ENCODE data around the gene ACE2.
"Not testable (repeated sequence)": the region's sequence is repeated elsewhere in the genome, so short reads cannot be mapped to it uniquely, and the experiment has no call there.

ACE2 gene

DNA sequence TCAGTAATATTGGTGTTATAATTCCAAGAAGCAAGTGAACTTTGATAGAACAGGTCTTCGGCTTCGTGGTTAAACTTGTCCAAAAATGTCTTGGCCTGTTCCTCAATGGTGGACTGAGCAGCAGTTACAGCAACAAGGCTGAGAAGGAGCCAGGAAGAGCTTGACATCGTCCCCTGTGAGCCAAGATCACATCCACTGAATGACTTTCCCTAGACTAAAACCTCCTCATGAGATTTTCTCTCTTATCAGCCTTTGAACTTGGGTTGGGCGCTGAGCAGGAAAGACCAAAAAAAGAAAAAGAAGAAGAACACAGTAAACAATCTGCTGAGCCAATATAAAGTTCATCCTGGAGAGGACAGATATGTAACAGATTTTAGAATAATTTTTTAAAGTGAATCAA lies at the start of gene ACE2:
Gene ACE2, minus strand, starts transcription at position 216 of the 400 bp plus-strand sequence. Its CDS starts 49 bp downstream, at position 167.
- no peak for DNase-seq

GRCh38 chrX:15647510-15647909 lies 46.8 kb upstream of the ACE2 start:
- DNase-seq: not testable (repeated sequence)

- no peak for DNase-seq
These were observed 45.8 kb upstream of the ACE2 start for GRCh38 chrX:15646543-15646942.

DNA sequence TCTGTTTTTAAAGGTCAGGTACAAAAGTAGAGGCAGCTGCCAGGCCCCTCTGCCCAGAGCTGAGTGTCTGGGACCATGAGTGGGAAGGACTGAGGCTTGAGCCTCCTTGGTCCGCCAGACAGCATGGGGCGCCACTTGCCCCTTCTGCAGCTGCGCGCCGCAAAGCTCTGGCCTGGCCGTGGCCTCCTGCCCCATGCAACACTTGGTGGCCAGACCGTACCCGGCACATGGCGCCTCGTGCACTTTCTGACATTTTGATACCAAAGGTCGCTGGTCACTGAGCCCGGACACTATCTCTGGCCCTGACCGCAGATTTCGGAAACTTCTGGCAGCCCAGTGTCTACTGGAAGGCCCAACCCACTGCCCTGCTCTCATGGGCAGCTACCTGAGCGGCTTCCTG lies 45.3 kb upstream of the ACE2 start:
- no peak for DNase-seq

DNA sequence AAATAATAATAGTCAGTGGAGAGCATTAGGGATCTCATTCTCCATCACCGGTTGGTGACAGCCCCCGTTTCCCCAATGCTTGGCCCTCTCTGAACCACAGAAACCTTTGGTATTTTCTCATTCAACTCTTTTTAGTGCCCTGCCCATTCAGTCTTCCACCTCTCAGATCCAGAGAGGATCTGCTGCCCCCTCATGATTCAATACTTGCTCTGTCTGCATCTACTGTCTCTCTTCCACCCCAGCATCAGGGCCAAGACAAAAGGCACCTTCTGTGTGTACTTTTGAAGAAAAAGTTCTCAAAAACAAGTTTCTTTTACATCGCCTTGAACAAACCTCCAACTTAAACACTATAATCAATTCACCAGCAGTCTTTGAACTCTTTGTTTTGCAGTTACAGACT lies 44.5 kb upstream of the ACE2 start:
- DNase-seq: no peak

GRCh38 chrX:15644560-15644872 lies 43.8 kb upstream of the ACE2 start:
- DNase-seq: no peak

DNA sequence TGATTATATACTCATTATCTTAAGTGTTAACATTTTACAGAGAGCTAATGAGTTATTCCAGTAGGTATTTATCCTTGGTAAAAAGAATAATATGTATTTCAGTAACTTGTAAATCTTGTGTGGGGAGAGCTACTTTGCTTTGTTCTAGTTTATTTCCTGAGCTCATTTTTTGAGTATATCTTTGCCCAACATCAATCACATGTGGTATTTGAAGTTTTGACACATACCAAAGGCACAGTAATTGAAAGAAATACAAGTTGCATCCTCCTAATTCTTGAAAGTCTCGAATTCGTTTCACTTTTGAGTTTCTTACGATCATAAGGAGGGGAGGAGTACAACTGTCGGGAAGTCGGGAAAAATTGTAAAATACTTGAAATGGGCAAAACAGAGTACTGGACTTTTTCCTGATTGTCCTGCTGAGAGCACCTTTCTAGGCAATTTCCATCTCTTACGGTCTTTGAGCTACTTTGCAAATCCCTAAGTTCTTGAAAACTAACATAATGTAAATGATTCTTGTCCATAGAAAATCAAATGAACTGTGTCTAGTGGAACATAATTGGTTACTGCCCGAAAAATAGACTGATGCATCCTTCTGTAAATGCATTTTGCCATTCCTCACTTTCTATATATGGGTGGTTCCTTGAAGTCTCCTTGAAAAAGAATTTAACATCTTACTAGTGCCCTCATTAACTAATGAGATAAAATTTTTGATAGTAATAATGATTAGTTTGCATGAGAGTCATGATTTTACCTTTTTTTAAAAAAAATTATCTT lies 43.2 kb upstream of the ACE2 start:
- no peak for DNase-seq

DNA sequence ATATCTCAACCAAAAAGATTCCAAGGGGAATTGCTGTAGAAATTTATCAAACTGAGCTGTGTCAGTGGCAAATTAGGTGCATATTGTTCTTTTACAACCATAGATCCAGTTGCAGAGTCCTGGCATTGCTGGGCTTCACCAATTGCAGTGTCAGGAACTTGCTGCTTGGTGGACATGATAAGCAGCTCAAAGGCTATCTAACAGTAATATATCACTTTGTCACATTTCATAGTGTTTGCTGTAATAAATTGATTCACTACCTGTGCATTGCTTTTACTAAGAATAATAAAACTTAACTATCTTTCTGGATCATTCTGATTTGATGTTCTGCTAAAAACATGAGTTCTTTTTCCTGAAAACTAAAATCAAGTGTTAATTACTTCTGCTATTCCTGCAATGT lies 30.9 kb upstream of the ACE2 start:
- no peak for DNase-seq

- DNase-seq: no peak
These were observed 22.3 kb upstream of the ACE2 start for GRCh38 chrX:15623054-15623453.

- no peak for DNase-seq
These were observed 18.4 kb upstream of the ACE2 start for GRCh38 chrX:15619053-15619755.

GRCh38 chrX:15617111-15617510 lies 16.4 kb upstream of the ACE2 start:
- no peak for DNase-seq

DNA sequence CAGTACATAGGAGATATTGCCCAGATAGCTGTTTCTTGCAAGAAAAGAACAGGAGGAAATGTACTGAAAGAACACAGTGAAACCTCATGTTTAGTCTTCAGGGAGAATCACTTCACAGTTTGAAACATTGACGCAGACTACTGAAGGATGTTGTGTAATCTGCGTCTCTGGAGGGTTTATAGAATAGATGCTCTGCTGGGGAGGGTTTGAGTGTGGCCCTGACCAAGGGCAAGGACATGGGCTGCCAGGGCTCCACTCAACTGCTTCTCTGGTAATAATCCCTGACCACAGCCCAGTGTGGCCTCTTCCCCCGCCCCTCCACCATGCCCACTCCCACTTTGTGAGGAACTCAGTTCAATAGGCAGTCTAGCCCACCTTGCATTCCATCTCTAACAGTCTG lies 15.8 kb upstream of the ACE2 start:
- DNase-seq: no peak

- DNase-seq: no peak
These were observed 6.3 kb upstream of the ACE2 start for GRCh38 chrX:15607067-15607466.

- no peak for DNase-seq
These were observed 5.4 kb upstream of the ACE2 start for GRCh38 chrX:15606136-15606535.

GRCh38 chrX:15605226-15605625 lies 4.5 kb upstream of the ACE2 start:
- DNase-seq: no peak

DNA sequence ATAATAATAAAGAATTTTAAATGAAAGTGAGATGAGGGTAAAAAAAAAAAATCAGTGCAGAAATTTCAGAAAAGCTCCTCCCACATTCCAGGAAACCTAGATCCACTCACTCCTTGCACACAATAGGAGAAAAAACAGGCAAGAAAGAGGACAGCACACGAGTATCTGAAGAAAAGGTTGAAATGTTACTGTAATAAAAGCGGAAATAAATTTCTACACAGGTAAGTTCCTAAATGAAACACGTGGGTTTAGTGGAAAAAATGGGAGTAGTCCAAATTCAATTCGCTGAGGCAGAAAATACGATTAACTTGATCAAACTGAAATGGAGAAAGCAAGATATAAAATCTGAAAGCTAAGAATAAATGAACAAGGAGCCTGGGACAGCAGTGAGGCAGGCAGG lies 2.0 kb upstream of the ACE2 start:
- DNase-seq: no peak

GRCh38 chrX:15601932-15602331 lies 1.2 kb upstream of the ACE2 start:
- no peak for DNase-seq

- no peak for DNase-seq
These were observed 711 bp downstream of the ACE2 start for GRCh38 chrX:15600049-15600448.

DNA sequence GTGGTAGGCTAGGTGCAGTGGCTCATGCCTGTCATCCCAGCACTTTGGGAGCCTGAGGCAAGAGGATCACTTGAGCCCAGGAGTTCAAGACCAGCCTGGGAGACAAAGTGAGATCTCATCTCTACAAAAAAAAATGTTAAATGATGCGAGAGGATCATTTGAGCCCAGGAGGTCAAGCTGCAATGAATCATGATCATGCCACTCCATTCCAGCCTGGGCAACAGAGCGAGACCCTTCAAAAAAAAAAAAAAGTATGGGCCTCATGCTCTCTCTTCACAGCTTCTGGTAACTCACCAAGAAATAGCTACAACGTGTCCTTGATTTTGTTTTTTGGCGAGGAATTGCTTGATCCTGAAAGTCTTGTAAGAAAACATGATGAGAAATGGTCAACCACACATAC lies 1.3 kb downstream of the ACE2 start:
- no peak for DNase-seq

GRCh38 chrX:15598026-15598425 lies 2.7 kb downstream of the ACE2 start:
- no peak for DNase-seq

DNA sequence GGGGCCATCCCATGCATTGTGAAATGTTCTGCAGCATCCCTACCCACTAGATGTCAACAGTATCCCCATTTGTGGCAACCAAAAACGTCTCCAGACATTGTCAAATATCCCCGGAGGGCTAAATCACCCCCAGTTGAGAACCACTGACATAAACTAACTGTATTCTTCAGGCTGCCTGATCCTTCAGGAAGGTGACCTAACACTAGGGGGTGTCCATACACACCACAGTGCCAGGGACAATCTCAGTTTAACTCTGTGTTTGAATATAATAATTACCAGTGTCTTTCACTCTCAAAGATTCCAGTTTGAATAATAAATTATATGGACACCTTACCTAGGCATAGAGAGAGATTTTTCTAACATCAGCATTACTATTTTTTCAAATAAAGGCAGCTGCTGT lies 6.4 kb downstream of the ACE2 start:
- DNase-seq: no peak

DNA sequence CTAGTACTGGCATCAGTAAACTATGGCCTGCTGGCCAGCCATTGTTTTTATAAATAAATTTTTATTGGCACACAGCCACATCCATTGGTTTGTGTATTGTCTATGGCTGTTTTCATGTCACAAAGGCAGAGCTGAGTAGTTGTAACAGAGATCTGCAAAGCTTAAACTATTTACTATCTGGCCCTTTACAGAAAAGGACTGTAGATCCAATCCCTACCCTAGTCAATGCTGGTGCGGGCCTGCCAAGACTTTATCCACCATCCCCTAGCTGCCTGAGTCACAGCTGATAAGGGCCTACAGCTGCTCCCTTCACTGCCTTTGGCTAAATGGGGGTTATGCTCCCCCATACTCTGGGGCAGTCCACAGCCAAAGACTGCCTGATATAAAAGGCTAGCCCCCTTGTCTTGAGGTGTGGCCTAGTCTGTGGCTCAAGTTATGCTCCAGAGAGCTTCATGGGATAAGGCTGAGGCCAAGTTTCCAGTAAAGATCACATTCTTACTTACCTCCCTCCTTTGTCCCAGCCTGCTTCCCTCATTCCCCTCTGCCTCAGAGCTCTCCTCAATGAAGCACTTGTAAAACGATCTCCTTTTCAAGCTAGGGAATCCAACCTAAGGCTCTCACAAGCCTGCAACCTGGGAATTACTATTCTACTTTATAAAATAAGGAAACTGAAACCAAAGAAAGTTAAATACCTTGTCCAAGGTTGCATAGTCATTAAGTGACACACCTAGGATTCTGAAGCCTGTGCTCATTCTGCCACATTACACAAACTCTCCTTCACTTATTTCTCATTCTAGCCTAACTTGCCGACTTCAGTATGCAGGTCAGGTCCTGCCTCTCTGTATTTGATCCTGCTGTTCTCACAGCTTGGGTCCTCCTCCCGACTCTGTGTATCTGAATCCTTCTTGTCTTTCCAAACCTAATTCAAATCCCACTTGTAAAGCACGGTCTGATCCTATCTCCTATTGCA lies 20.7 kb downstream of the ACE2 start:
- DNase-seq: no peak

DNA sequence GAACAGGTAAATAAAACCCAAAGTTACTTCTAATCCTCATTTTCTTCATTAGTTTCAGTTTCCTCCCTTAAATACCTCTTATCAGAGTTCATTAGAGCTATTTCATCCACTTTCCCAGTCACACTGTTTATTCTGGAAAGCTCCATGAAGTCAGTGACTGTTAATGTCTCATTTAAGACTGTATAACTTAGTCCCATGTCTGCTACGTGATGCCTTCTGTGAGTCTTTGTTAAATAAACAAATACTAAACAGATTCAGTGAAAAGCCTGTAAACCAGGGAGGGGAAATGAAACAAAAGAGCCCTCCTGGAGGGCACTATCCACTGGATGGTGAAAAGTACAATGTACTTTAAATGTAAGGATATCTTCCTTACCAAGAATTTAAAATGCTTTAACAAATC lies 24.7 kb downstream of the ACE2 start:
- no peak for DNase-seq

GRCh38 chrX:15574017-15574416 lies 26.7 kb downstream of the ACE2 start:
- DNase-seq: no peak

All from NCI-H2029 treated with DMSO at 0.1 percent for 48 hours (cell line).